Left lung (tissue), 10 donors: ENCODE measurements around the gene ADGRA1. TPM values are rescaled to one million over a fixed set of nuclear protein-coding genes. Genes with fewer than 3 reads are reported as not detected.
"Not testable (repeated sequence)": the region's sequence is repeated elsewhere in the genome, so short reads cannot be mapped to it uniquely, and the experiment has no call there.

Experiments
- ATAC-seq: fragments of 200-7000 bp; cut with Tn5 transposase; one replicate; pipeline ENCODE4 v1.9.1; 2020; ENCODE audit warnings: moderate library complexity
- DNase-seq, 4 donors: peaks; one replicate each; pipeline ENCODE4 v3.0.0-alpha.2; 2013 to 2020
- H3K27ac ChIP-seq, 2 donors: fragments of 200-600 bp; sonication (generic) in 1 of 2; one replicate each; pipeline versions ENCODE4 v1.5.0 to v1.8.0; 2020 to 2021
- H3K27me3 ChIP-seq, 2 donors: fragments of 200-600 bp; sonication (generic) in 1 of 2; one replicate each; pipeline versions ENCODE4 v1.5.0 to v1.8.0; 2020 to 2021
- H3K36me3 ChIP-seq, 2 donors: fragments of 200-600 bp; sonication (generic) in 1 of 2; one replicate each; pipeline versions ENCODE4 v1.5.0 to v1.8.0; 2020 to 2021
- H3K4me1 ChIP-seq, 2 donors: fragments of 200-600 bp; one replicate each; pipeline ENCODE4 v1.8.0; 2021
- H3K4me3 ChIP-seq, 2 donors: fragments of 200-600 bp; sonication (generic) in 1 of 2; one replicate each; pipeline versions ENCODE4 v1.5.0 to v1.8.0; 2020 to 2021; ENCODE audit warnings: mild to moderate bottlenecking in 1 of 2
- H3K9me3 ChIP-seq, 2 donors: fragments of 200-600 bp; sonication (generic) in 1 of 2; one replicate each; pipeline versions ENCODE4 v1.5.0 to v1.8.0; 2020 to 2021
- CTCF ChIP-seq, 2 donors: fragments of 200-600 bp; sonication (generic) in 1 of 2; IDR thresholded peaks; one replicate each; pipeline versions ENCODE4 v1.5.0 to v1.8.0; 2021; ENCODE audit warnings: antibody characterized with exemption in 2 of 2
- intact Hi-C, 2 donors: fragments of 100-400 bp; cut with DNase I; formaldehyde crosslinking; loops; one replicate each; pipeline versions ENCODE4 v1.11.2 to v1.14.2; 2022
- polyA plus RNA-seq, 6 donors: library from polyadenylated mRNA; unstranded; fragments of 120-200 nt; gene quantifications; one replicate each; pipeline ENCODE4 v1.2.1, GENCODE V29; 2013; ENCODE audit not compliant: insufficient read length in 6 of 6
- total RNA-seq, 2 donors: library from RNA; stranded (reverse); fragmentation: NEBNext Ultra II Directional; extraction: Animal tissue kit (Norgen Biotek cat#: 25700); gene quantifications; one replicate each; pipeline ENCODE4 v1.2.1, GENCODE V29; 2021
- donor health status: DM: no; HTN: yes; CAD: no.
- donor health status: DM: no; HTN: no; CAD: no.

The ADGRA1 gene
- total and polyA plus RNA-seq, 8 donors, result 0.07 to 0.24 (median 0.09) TPM; not detected in 1

DNA sequence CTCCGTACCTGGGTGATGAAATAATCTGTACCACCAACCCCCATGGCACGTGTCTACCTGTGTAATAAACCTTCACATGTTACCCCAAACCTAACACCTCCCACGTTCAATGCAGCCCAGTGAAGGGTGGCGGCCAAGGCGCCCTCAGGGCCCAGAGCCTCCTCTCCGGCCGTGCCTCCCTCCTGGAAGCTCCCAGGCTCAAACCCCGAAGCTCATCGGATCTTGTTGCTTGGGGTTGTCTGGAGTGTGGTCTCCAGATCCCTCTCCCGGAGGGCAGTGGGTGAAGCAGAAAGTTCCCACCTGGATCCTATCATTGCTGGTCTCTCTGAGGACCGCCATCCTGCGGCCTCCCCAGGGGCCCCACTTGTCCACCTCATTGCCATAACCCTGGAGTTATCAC, 62.9 kb downstream of the ADGRA1 start:
- H3K27ac ChIP-seq, result no peak overlapping the region

GRCh38 chr10:133151071-133151470, 63.3 kb downstream of the ADGRA1 start:
- H3K27me3 ChIP-seq, result peaks cover 0 to 50% of the 10 kb centered on the region in 2 donors
- H3K9me3 ChIP-seq, H3K4me1 ChIP-seq, DNase-seq, H3K36me3 ChIP-seq, ATAC-seq, H3K27ac ChIP-seq, intact Hi-C loops, H3K4me3 ChIP-seq: not testable (repeated sequence)

More for the DNA sequence above, 62.9 kb downstream of the ADGRA1 start:
- Histone ChIP-seq H3K27me3 (peaks cover 0 to 54% of the 10 kb centered on the region in 2 donors), H3K4me1 (no peaks in the 10 kb centered on the region), H3K9me3 (no peaks in the 10 kb centered on the region), H3K4me3 (no peak overlapping the region), H3K36me3 (no peaks in the 10 kb centered on the region)
- no peak for TF ChIP-seq CTCF (IDR thresholded peaks at IDR 0.05)
- intact Hi-C loops, result no loop called here
- peak in 1 of 4 donors; percentile 31 for DNase-seq
- no peak for ATAC-seq

GRCh38 chr10:133151543-133151972, 63.8 kb downstream of the ADGRA1 start:
- no peaks in the 10 kb centered on the region for H3K36me3 ChIP-seq
- ATAC-seq, result no peak
- no peak overlapping the region for H3K4me3 ChIP-seq
- DNase-seq, result peak in 1 of 4 donors; percentile 38
- H3K9me3 ChIP-seq, result no peaks in the 10 kb centered on the region
- H3K27me3 ChIP-seq, result peaks cover 0 to 49% of the 10 kb centered on the region in 2 donors
- H3K27ac ChIP-seq, result no peak overlapping the region
- intact Hi-C loops, result no loop called here
- no peak for TF ChIP-seq CTCF (IDR thresholded peaks at IDR 0.05)
- H3K4me1 ChIP-seq, result no peaks in the 10 kb centered on the region

DNA sequence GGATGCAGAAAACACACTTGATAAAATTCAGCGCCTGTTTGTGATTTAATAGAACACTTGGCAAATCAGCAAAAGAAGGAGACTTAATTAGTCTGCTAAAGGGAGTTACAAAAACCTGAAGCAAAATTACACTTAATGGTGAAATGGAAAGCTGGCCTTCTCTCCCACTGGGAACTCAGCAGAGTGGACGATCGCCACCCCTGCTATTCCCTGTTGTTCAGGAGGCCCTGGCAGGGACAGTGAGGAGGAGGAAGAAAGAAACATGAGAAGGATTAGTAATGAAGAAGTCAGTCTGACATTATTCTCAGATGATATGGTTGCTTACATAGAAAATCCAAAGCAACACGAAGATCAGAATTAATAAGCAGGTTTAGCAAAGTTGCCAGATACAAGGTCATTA, 66.7 kb downstream of the ADGRA1 start:
- H3K4me3 ChIP-seq, result no peak overlapping the region
- TF ChIP-seq CTCF (IDR thresholded peaks at IDR 0.05), result no peak
- peaks cover 0 to 53% of the 10 kb centered on the region in 2 donors for H3K27me3 ChIP-seq
- H3K36me3 ChIP-seq, result no peaks in the 10 kb centered on the region
- no peaks in the 10 kb centered on the region for H3K4me1 ChIP-seq
- H3K27ac ChIP-seq, result no peak overlapping the region
- H3K9me3 ChIP-seq, result no peaks in the 10 kb centered on the region
- ATAC-seq (no peak), DNase-seq (no peak)
- intact Hi-C loops, result no loop called here

GRCh38 chr10:133154996-133155778, 67.5 kb downstream of the ADGRA1 start:
- Histone ChIP-seq H3K4me1 (no peaks in the 10 kb centered on the region), H3K27ac (no peak overlapping the region), H3K4me3 (no peak overlapping the region), H3K36me3 (no peaks in the 10 kb centered on the region), H3K27me3 (peaks cover 0 to 60% of the 10 kb centered on the region in 2 donors), H3K9me3 (no peaks in the 10 kb centered on the region)
- ATAC-seq (no peak), DNase-seq (peak in 1 of 4 donors; percentile 65)
- intact Hi-C loops, result no loop called here
- TF ChIP-seq CTCF (IDR thresholded peaks at IDR 0.05), result no peak
